Stimulated activated naive CD8-positive, alpha-beta T cell treated with anti-CD3 and anti-CD28 coated beads, Interleukin-15, Interleukin-2, amounts not matched to agents 100 ng/mL and 50 ng/mL, for 24 hours (primary cell): Measurements from ENCODE around the gene SH3TC1.
A peak's percentile ranks its signal among the peaks of the same experiment; 100 is the strongest.

Experiments used
- H3K27ac Mint-ChIP-seq: one replicate; pipeline ENCODE4 v1.8.0; 2021; ENCODE audit warnings: mild to moderate bottlenecking, mixed read lengths
- H3K27me3 Mint-ChIP-seq: one replicate; pipeline ENCODE4 v1.8.0; 2021; ENCODE audit warnings: mixed read lengths
- H3K36me3 Mint-ChIP-seq: one replicate; pipeline ENCODE4 v1.8.0; 2021; ENCODE audit warnings: low read depth, mixed read lengths
- H3K4me1 Mint-ChIP-seq: one replicate; pipeline ENCODE4 v1.8.0; 2021; ENCODE audit warnings: low read depth, mixed read lengths
- H3K4me3 Mint-ChIP-seq: one replicate; pipeline ENCODE4 v1.8.0; 2021; ENCODE audit warnings: mild to moderate bottlenecking, mixed read lengths
- H3K9me3 Mint-ChIP-seq: one replicate; pipeline ENCODE4 v1.8.0; 2021; ENCODE audit warnings: mixed read lengths

Gene SH3TC1

GRCh38 chr4:8197521-8197920, 1.6 kb upstream of the SH3TC1 start:
- H3K36me3 Mint-ChIP-seq: no peaks in the 10 kb centered on the region
- H3K4me3 Mint-ChIP-seq: no peak overlapping the region
- H3K27me3 Mint-ChIP-seq: no peaks in the 10 kb centered on the region
- H3K4me1 Mint-ChIP-seq: peaks cover 41% of the 10 kb centered on the region
- no peak overlapping the region for H3K27ac Mint-ChIP-seq
- no peaks in the 10 kb centered on the region for H3K9me3 Mint-ChIP-seq

- H3K36me3 Mint-ChIP-seq: no peaks in the 10 kb centered on the region
- H3K4me3 Mint-ChIP-seq: peak overlapping the region; percentile 63
- peaks cover 37% of the 10 kb centered on the region for H3K4me1 Mint-ChIP-seq
- no peaks in the 10 kb centered on the region for H3K27me3 Mint-ChIP-seq
- H3K27ac Mint-ChIP-seq: peak overlapping the region; percentile 60
- H3K9me3 Mint-ChIP-seq: no peaks in the 10 kb centered on the region
Measured at GRCh38 chr4:8198206-8198905, 734 bp upstream of the SH3TC1 start.

GRCh38 chr4:8199594-8200301, 658 bp downstream of the SH3TC1 start:
- Mint-ChIP-seq H3K4me3 (peak overlapping the region; percentile 80), H3K36me3 (no peaks in the 10 kb centered on the region), H3K4me1 (peaks cover 37% of the 10 kb centered on the region), H3K9me3 (no peaks in the 10 kb centered on the region), H3K27me3 (no peaks in the 10 kb centered on the region), H3K27ac (peak overlapping the region; percentile 67)

GRCh38 chr4:8200302-8200975, 1.3 kb downstream of the SH3TC1 start:
- Mint-ChIP-seq H3K4me3 (peak overlapping the region; percentile 80), H3K27ac (peak overlapping the region; percentile 67), H3K36me3 (no peaks in the 10 kb centered on the region), H3K9me3 (no peaks in the 10 kb centered on the region), H3K27me3 (no peaks in the 10 kb centered on the region), H3K4me1 (peaks cover 37% of the 10 kb centered on the region)

GRCh38 chr4:8201321-8201781, 2.3 kb downstream of the SH3TC1 start:
- no peaks in the 10 kb centered on the region for H3K36me3 Mint-ChIP-seq
- peaks cover 37% of the 10 kb centered on the region for H3K4me1 Mint-ChIP-seq
- no peaks in the 10 kb centered on the region for H3K27me3 Mint-ChIP-seq
- H3K27ac Mint-ChIP-seq: peak overlapping the region; percentile 45
- H3K4me3 Mint-ChIP-seq: peak overlapping the region; percentile 80
- H3K9me3 Mint-ChIP-seq: no peaks in the 10 kb centered on the region

- H3K4me1 Mint-ChIP-seq: peaks cover 37% of the 10 kb centered on the region
Measured at GRCh38 chr4:8202108-8203051, 3.3 kb downstream of the SH3TC1 start.

GRCh38 chr4:8203052-8203401, 3.9 kb downstream of the SH3TC1 start:
- no peaks in the 10 kb centered on the region for H3K27me3 Mint-ChIP-seq
- peaks cover 37% of the 10 kb centered on the region for H3K4me1 Mint-ChIP-seq
- no peak overlapping the region for H3K4me3 Mint-ChIP-seq
- H3K36me3 Mint-ChIP-seq: no peaks in the 10 kb centered on the region
- H3K9me3 Mint-ChIP-seq: no peaks in the 10 kb centered on the region
- no peak overlapping the region for H3K27ac Mint-ChIP-seq

More at GRCh38 chr4:8202108-8203051, 3.3 kb downstream of the SH3TC1 start:
- H3K27me3 Mint-ChIP-seq: no peaks in the 10 kb centered on the region
- H3K4me3 Mint-ChIP-seq: peak overlapping the region; percentile 80
- H3K36me3 Mint-ChIP-seq: no peaks in the 10 kb centered on the region
- H3K27ac Mint-ChIP-seq: no peak overlapping the region
- H3K9me3 Mint-ChIP-seq: no peaks in the 10 kb centered on the region

GRCh38 chr4:8203817-8204216, 4.7 kb downstream of the SH3TC1 start:
- H3K4me1 Mint-ChIP-seq: peaks cover 29% of the 10 kb centered on the region
- H3K36me3 Mint-ChIP-seq: no peaks in the 10 kb centered on the region
- no peak overlapping the region for H3K27ac Mint-ChIP-seq
- no peaks in the 10 kb centered on the region for H3K9me3 Mint-ChIP-seq
- no peak overlapping the region for H3K4me3 Mint-ChIP-seq
- H3K27me3 Mint-ChIP-seq: no peaks in the 10 kb centered on the region

GRCh38 chr4:8204576-8205227, 5.6 kb downstream of the SH3TC1 start:
- no peak overlapping the region for H3K27ac Mint-ChIP-seq
- no peak overlapping the region for H3K4me3 Mint-ChIP-seq
- peaks cover 23% of the 10 kb centered on the region for H3K4me1 Mint-ChIP-seq
- no peaks in the 10 kb centered on the region for H3K9me3 Mint-ChIP-seq
- no peaks in the 10 kb centered on the region for H3K36me3 Mint-ChIP-seq
- no peaks in the 10 kb centered on the region for H3K27me3 Mint-ChIP-seq

- Mint-ChIP-seq H3K4me3 (no peak overlapping the region), H3K36me3 (no peaks in the 10 kb centered on the region), H3K27ac (no peak overlapping the region), H3K27me3 (no peaks in the 10 kb centered on the region), H3K9me3 (no peaks in the 10 kb centered on the region), H3K4me1 (peaks cover 18% of the 10 kb centered on the region)
Measured at GRCh38 chr4:8205241-8205707, 6.2 kb downstream of the SH3TC1 start.

- no peak overlapping the region for H3K4me3 Mint-ChIP-seq
- H3K4me1 Mint-ChIP-seq: peaks cover 10% of the 10 kb centered on the region
- no peaks in the 10 kb centered on the region for H3K9me3 Mint-ChIP-seq
- H3K36me3 Mint-ChIP-seq: no peaks in the 10 kb centered on the region
- H3K27ac Mint-ChIP-seq: peak overlapping the region; percentile 21
- no peaks in the 10 kb centered on the region for H3K27me3 Mint-ChIP-seq
Measured at GRCh38 chr4:8205749-8206611, 6.9 kb downstream of the SH3TC1 start.

GRCh38 chr4:8207314-8207713, 8.2 kb downstream of the SH3TC1 start:
- no peaks in the 10 kb centered on the region for H3K9me3 Mint-ChIP-seq
- no peaks in the 10 kb centered on the region for H3K27me3 Mint-ChIP-seq
- H3K36me3 Mint-ChIP-seq: no peaks in the 10 kb centered on the region
- no peak overlapping the region for H3K27ac Mint-ChIP-seq
- H3K4me3 Mint-ChIP-seq: no peak overlapping the region
- H3K4me1 Mint-ChIP-seq: no peaks in the 10 kb centered on the region

- Mint-ChIP-seq H3K27ac (no peak overlapping the region), H3K4me3 (no peak overlapping the region), H3K36me3 (no peaks in the 10 kb centered on the region), H3K27me3 (no peaks in the 10 kb centered on the region), H3K4me1 (no peaks in the 10 kb centered on the region), H3K9me3 (no peaks in the 10 kb centered on the region)
Measured at GRCh38 chr4:8208565-8208964, 9.5 kb downstream of the SH3TC1 start.
